NCI-H774 (cell line): ENCODE data around the gene DEFB132.
A peak's percentile ranks its signal among the peaks of the same experiment; 100 is the strongest.
"Not testable (repeated sequence)": the region's sequence is repeated elsewhere in the genome, so short reads cannot be mapped to it uniquely, and the experiment has no call there.

Source experiments
- DNase-seq: peaks from one replicate; lab custom pipeline; 2025; lab: John Stamatoyannopoulos, UW

DEFB132 gene, protein sequence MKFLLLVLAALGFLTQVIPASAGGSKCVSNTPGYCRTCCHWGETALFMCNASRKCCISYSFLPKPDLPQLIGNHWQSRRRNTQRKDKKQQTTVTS

DNA sequence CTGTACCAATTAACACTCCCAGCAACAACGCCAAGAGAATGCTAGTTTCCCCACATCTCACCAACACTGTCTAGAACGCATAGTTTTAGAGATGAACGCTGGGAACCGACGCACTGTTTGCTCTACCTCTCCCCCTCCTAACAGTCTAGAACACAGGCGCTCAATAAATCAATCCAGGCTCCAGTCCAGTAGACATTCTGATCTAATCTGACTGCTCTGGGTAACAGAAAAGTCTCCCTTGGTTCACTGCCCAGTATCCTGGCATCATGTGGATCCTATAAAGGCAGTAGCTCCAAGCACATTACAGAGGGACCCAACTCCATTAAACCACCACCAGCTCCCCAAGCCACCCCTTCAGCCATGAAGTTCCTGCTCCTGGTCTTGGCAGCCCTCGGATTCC is at the start of gene DEFB132:
Gene DEFB132 (plus strand): TSS at position 306 of the 400 bp plus-strand sequence. CDS start 55 bp downstream, at position 361.
- no peak for DNase-seq

DNA sequence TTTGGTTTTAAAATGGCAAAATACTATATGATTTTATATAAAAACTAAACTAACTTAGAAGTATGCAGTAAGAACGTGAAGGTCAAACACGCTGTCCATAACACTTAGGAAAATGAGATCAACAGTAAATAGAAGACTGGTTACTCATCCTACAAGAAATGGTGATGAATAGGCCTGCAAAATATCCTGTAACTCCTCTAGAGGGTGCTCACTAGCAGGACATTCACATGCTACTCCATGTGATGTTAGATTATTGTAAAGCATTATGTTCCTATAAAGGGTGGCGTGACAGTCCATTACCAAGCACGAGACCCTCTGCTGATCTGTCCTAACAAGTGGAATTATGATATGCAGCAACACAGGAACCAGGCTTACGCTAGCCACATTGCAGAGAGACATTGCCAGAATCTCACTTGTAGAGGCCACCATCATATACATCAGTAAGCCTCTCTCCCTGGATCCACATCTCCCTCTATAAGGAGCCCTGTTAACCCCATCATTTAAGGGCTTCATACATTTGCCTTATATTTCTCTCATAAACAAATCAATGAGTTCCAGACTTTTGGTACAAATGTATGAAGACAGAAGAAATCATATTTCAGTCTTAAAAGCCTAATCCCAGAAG is 48.5 kb upstream of the DEFB132 start:
- DNase-seq = peak; percentile 15

GRCh38 chr20:210809-211502 is 46.6 kb upstream of the DEFB132 start:
- no peak for DNase-seq

- DNase-seq = no peak
These were observed 43.1 kb upstream of the DEFB132 start for GRCh38 chr20:214383-214782.

GRCh38 chr20:215796-216195 is 41.7 kb upstream of the DEFB132 start:
- DNase-seq = no peak

DNA sequence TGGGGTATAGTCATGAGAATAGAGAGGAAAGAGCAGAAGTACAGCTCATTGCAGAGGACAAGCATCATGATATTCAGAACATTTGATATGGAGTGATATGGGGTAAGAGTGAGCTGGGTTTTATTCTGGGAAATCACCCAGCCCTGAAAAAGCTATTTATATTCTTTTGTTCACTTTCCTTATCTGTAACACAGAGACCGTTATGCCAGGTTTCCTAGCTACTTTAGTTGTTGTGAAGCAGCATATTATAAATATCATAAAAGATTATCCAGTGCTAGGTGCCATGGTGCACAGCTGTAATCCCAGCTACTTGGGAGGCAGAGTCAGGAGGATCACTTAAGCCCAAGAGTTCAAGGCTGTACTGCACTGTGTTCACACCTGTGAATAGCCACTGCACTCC is 40.3 kb upstream of the DEFB132 start:
- no peak for DNase-seq

DNA sequence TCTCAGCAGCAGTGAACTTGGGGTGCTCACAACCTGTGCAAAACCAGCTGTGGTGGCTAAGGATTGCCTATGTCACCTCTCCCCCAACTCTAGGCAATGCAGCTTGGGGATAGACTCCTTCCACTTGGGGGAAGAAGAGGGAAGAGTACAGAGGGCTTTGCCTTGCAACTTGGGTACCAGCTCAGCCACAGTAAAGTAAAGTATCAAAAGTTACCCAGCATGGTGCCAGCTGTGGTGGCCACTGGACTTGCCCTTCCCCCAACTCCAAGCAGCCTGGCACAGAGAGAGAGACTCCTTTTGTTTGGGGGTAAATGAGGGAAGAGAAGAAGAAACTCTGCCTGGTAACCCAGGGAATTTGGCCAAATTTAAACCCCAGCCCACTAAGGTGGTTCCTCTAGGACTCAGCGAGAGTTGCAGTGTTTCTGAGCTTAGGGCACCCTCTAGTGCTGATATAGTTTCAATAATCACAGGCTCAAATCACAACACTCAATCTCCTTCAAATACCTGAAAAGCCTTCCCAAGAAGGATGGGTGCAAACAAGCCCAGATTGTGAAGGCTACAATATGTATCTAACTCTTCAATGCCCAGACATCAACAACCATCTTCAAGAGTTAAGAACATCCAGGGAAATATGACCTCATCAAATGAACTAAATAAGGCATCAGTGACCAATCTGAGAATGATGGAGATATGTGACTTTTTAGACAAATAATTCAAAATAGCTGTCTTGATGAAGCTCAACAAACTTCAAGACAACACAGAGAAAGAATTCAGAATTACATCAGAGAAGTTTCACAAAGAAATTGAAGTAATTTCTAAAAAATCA is 38.0 kb upstream of the DEFB132 start:
- no peak for DNase-seq

GRCh38 chr20:221258-221830 is 36.2 kb upstream of the DEFB132 start:
- no peak for DNase-seq

GRCh38 chr20:225879-226278 is 31.6 kb upstream of the DEFB132 start:
- DNase-seq = not testable (repeated sequence)

DNA sequence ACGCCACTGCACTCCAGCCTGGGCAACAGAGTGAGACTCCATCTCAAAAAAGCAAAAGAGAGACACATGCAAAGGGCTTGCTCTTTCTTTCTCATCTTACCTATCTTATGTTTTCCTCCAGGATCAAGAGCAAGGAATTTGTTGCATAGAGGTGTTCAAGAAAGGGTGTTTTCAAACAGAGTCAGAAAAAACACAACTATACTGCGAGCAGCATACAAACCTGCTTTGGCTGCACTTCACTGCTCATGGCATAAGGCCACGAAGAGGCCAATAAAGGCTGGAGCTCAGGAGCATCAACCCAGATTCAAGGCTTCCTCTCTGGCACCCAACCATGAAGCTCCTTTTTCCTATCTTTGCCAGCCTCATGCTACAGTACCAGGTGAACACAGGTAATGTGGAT is 30.6 kb upstream of the DEFB132 start, which contains the start of gene DEFB129:
Gene DEFB129 (plus strand): TSS at position 301 of the 400 bp plus-strand sequence. CDS start 31 bp downstream, at position 332.
- no peak for DNase-seq

GRCh38 chr20:227439-228105 is 30.0 kb upstream of the DEFB132 start:
- DNase-seq = no peak

GRCh38 chr20:235891-236290 is 21.6 kb upstream of the DEFB132 start:
- DNase-seq = no peak

DNA sequence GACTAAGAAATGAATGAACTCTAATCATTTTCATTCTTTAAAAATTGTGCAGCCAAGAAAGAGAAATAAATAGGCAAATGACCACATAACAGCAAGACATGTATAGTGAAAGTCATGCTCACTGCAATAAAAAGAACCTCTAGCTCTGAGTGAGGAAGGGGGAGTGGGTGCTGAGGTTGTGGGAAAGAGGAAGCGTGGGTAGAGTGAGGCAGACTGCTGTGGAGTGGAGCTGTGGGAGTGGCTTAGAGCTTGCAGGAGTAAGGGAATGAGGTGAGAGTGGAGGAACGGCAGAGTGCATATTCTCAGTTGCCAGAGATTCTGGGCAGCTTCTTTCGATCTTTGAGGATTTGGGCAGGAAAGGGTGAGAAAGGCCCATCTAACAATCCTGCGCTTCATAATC is 20.0 kb upstream of the DEFB132 start:
- no peak for DNase-seq

- DNase-seq = no peak
These were observed 19.6 kb upstream of the DEFB132 start for GRCh38 chr20:237929-238328.

GRCh38 chr20:242905-243304 is 14.6 kb upstream of the DEFB132 start:
- no peak for DNase-seq

- DNase-seq = no peak
These were observed 6.2 kb upstream of the DEFB132 start for GRCh38 chr20:251354-251753.

DNA sequence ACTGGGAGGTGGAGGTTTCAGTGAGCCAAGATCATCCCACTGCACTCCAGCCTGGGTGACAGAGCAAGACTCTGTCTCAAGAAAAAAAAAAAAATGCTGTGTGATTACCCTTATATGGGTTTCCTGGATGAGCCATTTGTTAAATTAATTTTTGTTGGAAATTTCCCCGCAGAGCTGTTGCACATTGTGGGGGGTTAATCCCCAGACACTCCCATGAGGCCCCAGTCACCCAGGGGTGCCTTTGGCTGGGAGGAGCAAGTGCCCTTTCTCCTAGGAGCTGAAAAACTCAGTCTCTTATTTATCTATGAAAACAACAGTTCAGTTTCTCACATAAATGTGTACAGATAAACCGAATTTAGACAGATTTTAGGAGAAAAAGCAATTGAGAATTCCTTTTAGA is 4.7 kb upstream of the DEFB132 start:
- no peak for DNase-seq

DNA sequence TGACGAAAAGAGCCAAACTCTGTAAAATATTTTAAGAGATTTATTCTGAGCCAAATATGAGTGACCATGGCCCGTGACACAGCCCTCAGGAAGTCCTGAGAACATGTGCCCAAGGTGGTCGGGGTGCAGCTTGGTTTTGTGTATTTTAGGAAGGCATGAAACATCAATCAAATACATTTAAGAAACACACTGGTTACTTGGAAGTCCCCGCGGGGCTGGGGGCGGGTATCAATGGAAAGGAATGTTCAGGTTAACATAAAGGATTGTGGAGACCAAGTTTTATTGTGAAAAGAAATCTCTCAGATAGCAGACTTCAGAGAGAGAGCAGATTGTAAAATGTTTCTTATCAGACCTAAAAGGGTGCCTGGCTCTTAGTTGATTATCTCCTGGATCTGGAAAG is 4.1 kb upstream of the DEFB132 start:
- DNase-seq = not testable (repeated sequence)

- no peak for DNase-seq
These were observed 840 bp downstream of the DEFB132 start for GRCh38 chr20:258269-258858.

DNA sequence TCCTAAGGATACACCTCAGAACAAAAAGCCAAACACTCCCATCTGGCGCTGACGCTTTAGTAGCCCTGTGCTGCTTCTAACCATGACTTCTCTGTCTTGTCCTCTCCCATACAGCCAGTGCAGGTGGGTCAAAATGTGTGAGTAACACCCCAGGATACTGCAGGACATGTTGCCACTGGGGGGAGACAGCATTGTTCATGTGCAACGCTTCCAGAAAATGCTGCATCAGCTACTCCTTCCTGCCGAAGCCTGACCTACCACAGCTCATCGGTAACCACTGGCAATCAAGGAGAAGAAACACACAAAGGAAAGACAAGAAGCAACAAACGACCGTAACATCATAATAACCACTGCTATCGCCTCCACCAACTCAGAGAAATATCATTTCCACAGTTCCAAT is 1.4 kb downstream of the DEFB132 start:
- no peak for DNase-seq

DNA sequence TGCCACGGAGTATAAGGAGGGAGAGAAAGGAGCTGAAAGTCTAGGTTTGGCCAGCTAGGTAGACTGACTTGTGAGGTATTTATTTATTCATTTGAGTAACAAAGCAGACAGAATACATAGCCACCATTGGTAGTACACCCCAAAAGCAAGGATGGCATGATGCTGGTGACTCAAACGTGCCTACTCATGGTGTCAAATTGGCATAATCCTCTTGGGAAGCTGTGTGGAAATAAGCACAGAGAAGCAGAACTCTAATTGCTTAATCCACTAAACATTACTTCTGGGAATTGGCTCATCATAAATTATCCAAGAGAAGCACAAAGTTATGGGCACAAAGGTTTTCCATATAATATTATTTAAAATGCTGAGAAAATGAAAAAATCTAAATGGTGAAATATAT is 2.5 kb downstream of the DEFB132 start:
- no peak for DNase-seq
